ENCODE data around the gene COX4I1. TPM values are rescaled to one million over a fixed set of nuclear protein-coding genes. Genes with fewer than 3 reads are reported as not detected.

The COX4I1 gene
- total RNA-seq, 2 experiments from 2014 or later = 515 to 543 TPM

DNA sequence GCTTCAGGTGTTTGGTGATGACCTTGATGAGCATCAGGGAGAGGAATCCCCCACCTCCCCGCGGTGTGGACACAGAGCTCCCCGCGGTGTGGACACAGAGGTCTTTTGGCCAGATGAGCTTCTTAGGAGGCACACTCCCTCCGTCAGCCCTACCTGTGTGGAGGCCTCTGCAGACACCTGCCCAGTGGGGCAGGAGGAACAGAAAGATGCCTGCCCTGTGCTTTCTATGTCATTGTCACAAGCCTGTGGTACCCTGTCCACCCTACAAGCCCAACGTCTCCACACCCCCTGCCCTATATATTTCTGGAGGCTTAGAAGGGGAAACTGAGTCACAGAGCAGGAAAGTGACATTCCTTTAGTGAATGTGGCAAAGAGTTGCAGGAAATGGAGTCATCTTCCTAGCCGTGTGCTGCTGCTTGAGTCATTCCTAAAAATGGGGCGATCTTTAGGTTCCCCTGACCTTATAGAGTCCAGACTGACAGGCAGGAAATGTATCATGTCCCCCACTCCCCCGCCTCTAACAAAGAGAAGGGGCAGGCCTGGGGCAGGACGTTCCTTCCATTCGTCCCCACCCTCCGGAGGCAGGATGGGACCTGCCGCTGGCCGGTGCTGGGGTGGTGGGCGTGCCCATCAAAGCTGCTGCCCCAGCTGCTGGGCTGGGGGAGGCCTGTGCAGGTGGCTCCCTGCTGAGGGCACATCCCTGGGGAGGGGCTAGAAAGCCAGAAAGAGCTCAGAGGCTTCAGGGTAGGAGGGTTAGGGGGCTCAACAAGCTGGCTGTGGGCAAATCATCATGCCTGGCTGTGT, 47.6 kb upstream of the COX4I1 start:
- ChIA-PET POLR2A (interaction anchor here (1.4 kb wide), 1 partner anchor 26 kb away, joined by 3 read pairs; no protein-coding TSS in a partner anchor), CTCF (interaction anchor here (1.4 kb wide), 1 partner anchor 92 kb away, joined by 4 read pairs; no protein-coding TSS in a partner anchor)
- ATAC-seq = peak; percentile 25
- intact Hi-C loops (cut with micrococcal nuclease) = no loop called here
- H3K9me3 Mint-ChIP-seq = no peaks in the 10 kb centered on the region
- DNase-seq = no peak
- H3K4me1 Mint-ChIP-seq (ENCODE audit: low read depth) = peaks cover 19% of the 10 kb centered on the region
- H3K27me3 Mint-ChIP-seq = peaks cover 29% of the 10 kb centered on the region
- TF ChIP-seq, protein P1, sequence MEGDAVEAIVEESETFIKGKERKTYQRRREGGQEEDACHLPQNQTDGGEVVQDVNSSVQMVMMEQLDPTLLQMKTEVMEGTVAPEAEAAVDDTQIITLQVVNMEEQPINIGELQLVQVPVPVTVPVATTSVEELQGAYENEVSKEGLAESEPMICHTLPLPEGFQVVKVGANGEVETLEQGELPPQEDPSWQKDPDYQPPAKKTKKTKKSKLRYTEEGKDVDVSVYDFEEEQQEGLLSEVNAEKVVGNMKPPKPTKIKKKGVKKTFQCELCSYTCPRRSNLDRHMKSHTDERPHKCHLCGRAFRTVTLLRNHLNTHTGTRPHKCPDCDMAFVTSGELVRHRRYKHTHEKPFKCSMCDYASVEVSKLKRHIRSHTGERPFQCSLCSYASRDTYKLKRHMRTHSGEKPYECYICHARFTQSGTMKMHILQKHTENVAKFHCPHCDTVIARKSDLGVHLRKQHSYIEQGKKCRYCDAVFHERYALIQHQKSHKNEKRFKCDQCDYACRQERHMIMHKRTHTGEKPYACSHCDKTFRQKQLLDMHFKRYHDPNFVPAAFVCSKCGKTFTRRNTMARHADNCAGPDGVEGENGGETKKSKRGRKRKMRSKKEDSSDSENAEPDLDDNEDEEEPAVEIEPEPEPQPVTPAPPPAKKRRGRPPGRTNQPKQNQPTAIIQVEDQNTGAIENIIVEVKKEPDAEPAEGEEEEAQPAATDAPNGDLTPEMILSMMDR (IDR thresholded peaks at IDR 0.05) = no peak
- H3K4me3 Mint-ChIP-seq = no peak overlapping the region
- H3K27ac Mint-ChIP-seq = no peak overlapping the region
- no peaks in the 10 kb centered on the region for H3K36me3 Mint-ChIP-seq (ENCODE audit: low read depth)

DNA sequence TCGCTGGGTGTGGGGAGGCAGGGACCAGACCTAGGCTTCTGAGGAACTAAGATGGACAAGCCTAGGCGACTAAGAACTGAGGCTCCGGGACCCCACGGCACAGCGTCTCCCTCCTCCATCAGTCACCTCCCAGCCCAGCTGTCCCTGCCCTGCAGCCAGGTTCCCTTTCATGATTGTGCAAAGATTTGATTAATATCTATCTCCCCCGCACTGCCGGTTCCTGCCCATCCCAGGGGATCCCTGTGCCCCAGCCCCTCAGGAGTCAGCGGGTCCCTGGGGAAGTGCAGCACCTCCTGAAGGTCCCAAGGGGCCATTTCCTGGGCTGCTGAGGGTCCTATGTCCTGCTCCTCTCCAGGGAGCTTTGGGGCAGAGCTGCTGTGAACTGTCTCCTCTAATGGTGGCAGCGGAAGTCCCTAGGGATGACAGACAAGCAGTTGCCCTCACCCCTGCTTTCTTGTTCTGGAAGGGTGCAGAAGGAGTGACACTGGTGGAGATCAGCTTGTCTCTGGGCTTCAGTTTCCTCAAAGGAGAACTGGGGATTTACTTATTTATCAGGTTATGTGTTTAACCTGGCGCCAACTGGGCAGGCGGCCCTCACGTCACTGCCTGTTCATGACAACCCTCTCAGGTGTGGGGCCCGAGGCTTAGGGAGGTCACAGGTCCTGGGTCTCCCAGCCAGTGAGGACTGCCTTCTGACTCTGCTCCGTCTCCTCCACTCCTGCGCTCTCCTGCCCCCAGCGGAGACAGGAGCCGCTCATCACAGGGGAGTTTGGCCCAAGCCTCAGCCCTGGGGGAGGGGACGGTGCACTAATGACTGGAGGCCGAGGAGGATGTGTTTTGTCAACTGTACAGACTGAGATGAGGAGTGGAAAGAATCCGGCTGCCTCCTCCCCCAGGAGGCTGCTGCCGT, 46.7 kb upstream of the COX4I1 start:
- TF ChIP-seq, protein P1 (IDR thresholded peaks at IDR 0.05) = no peak
- CTCF ChIA-PET = interaction anchor here (1.4 kb wide), 1 partner anchor 93 kb away, joined by 4 read pairs; no protein-coding TSS in a partner anchor
- DNase-seq (no peak), ATAC-seq (no peak)
- no peak overlapping the region for H3K4me3 Mint-ChIP-seq
- no peaks in the 10 kb centered on the region for H3K36me3 Mint-ChIP-seq (ENCODE audit: low read depth)
- no peak overlapping the region for H3K27ac Mint-ChIP-seq
- H3K9me3 Mint-ChIP-seq = no peaks in the 10 kb centered on the region
- H3K4me1 Mint-ChIP-seq (ENCODE audit: low read depth) = peaks cover 20% of the 10 kb centered on the region
- intact Hi-C loops (cut with micrococcal nuclease) = no loop called here
- POLR2A ChIA-PET = interaction anchor here (0.6 to 1.4 kb wide), 2 partner anchors 27 to 457 kb away, joined by 3 read pairs; no protein-coding TSS in a partner anchor
- peaks cover 29% of the 10 kb centered on the region for H3K27me3 Mint-ChIP-seq

DNA sequence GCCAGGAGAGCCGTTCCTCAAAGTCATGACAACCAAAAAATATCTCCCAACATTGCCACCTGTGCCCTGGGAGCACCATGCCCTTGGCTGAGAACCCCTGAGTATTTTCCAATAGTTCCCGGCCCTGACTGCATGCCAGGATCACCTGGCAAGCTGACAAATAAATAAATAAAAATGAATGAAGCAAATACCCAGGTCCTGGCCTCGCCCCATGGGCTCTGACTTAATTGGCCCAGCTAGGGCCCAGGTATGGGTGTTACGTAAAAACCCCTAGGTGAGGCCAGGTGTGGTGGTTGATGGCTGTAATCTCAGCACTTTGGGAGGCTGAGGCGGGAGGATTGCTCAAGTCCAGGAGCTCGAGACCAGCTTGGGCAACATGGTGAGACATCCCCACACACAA, 45.9 kb upstream of the COX4I1 start:
- no peaks in the 10 kb centered on the region for H3K36me3 Mint-ChIP-seq (ENCODE audit: low read depth)
- TF ChIP-seq, protein P1 (IDR thresholded peaks at IDR 0.05) = no peak
- H3K4me3 Mint-ChIP-seq = no peak overlapping the region
- ATAC-seq (no peak), DNase-seq (no peak)
- intact Hi-C loops (cut with micrococcal nuclease) = no loop called here
- POLR2A ChIA-PET = interaction anchor here (1.3 kb wide), 1 partner anchor 16 kb away, joined by 3 read pairs; no protein-coding TSS in a partner anchor
- no peak overlapping the region for H3K27ac Mint-ChIP-seq
- CTCF ChIA-PET = interaction anchor here (1.4 kb wide), 1 partner anchor 94 kb away, joined by 4 read pairs; no protein-coding TSS in a partner anchor
- no peaks in the 10 kb centered on the region for H3K9me3 Mint-ChIP-seq
- H3K27me3 Mint-ChIP-seq = peaks cover 31% of the 10 kb centered on the region
- peaks cover 20% of the 10 kb centered on the region for H3K4me1 Mint-ChIP-seq (ENCODE audit: low read depth)

DNA sequence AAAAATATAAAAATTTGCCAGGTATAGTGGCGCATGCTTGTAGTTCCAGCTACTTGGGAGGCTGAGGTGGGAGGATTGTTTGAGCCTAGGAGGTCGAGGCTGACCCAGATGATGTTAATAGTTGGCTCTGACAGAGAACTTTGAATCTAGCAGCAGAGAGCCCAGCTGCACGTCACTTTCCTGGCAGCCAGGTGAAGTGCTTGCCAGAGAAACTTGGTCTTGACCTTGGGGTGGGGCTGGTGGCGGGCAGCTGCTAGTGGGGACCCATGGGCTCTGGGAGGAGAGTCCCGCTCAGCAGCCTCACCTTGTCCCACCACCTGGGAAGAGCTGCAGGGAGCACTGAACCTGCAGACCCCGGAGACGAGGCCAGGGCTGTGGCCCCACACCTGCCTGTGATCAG, 45.5 kb upstream of the COX4I1 start:
- Mint-ChIP-seq H3K9me3 (no peaks in the 10 kb centered on the region), H3K36me3 (ENCODE audit: low read depth) (no peaks in the 10 kb centered on the region), H3K27me3 (peaks cover 34% of the 10 kb centered on the region), H3K27ac (no peak overlapping the region), H3K4me1 (ENCODE audit: low read depth) (peaks cover 24% of the 10 kb centered on the region), H3K4me3 (no peak overlapping the region)
- intact Hi-C loops (cut with micrococcal nuclease) = no loop called here
- DNase-seq (no peak), ATAC-seq (no peak)
- ChIA-PET POLR2A (interaction anchor here (1.3 kb wide), 1 partner anchor 17 kb away, joined by 3 read pairs; no protein-coding TSS in a partner anchor), CTCF (no interaction called here)
- TF ChIP-seq, protein P1 (IDR thresholded peaks at IDR 0.05) = no peak

Measured in activated CD8-positive, alpha-beta T cell treated with anti-CD3 and anti-CD28 coated beads for 36 hours (primary cell).